HG02588 (cell line): ENCODE results near the gene ITGAE.
"Not testable (repeated sequence)": the region's sequence is repeated elsewhere in the genome, so short reads cannot be mapped to it uniquely, and the experiment has no call there.

Source experiments
- ATAC-seq: cut with Tn5 transposase; IDR thresholded peaks from one replicate; pipeline ENCODE4 v1.9.1; 2021; ENCODE audit warnings: mild to moderate bottlenecking, moderate library complexity; ENCODE audit not compliant: unreplicated experiment

ITGAE gene

GRCh38 chr17:3732210-3732621 lies 68.8 kb downstream of the ITGAE start:
- ATAC-seq, result peak; percentile 78

GRCh38 chr17:3730881-3731429 lies 70.0 kb downstream of the ITGAE start:
- no peak for ATAC-seq

GRCh38 chr17:3729881-3730280 lies 71.1 kb downstream of the ITGAE start:
- no peak for ATAC-seq

- not testable (repeated sequence) for ATAC-seq
Measured at GRCh38 chr17:3728099-3728498, 72.9 kb downstream of the ITGAE start.

- no peak for ATAC-seq
Measured at GRCh38 chr17:3727041-3727440, 73.9 kb downstream of the ITGAE start.

- ATAC-seq, result peak; percentile 8
Measured at GRCh38 chr17:3724378-3725077, 76.5 kb downstream of the ITGAE start.

GRCh38 chr17:3723556-3724377 lies 77.2 kb downstream of the ITGAE start, which contains the start of gene HASPIN:
Gene HASPIN (plus strand): TSS chr17:3723903. CDS start chr17:3723936, 33 bp downstream.
- peak; percentile 77 for ATAC-seq

- no peak for ATAC-seq
Measured at GRCh38 chr17:3723188-3723555, 77.8 kb downstream of the ITGAE start.

- ATAC-seq, result no peak
Measured at GRCh38 chr17:3722716-3723115, 78.3 kb downstream of the ITGAE start.

- ATAC-seq, result no peak
Measured at GRCh38 chr17:3719265-3719664, 81.7 kb downstream of the ITGAE start.

- no peak for ATAC-seq
Measured at GRCh38 chr17:3718201-3718600, 82.8 kb downstream of the ITGAE start.

- no peak for ATAC-seq
Measured at GRCh38 chr17:3715296-3715695, 85.7 kb downstream of the ITGAE start.

- ATAC-seq, result no peak
Measured at GRCh38 chr17:3712811-3713463, 88.1 kb downstream of the ITGAE start.

- ATAC-seq, result peak; percentile 93
Measured at GRCh38 chr17:3710951-3711383, 90.0 kb downstream of the ITGAE start.

- ATAC-seq, result no peak
Measured at GRCh38 chr17:3708366-3708765, 92.6 kb downstream of the ITGAE start.

- not testable (repeated sequence) for ATAC-seq
Measured at GRCh38 chr17:3705718-3705984, 95.3 kb downstream of the ITGAE start.

- ATAC-seq, result no peak
Measured at GRCh38 chr17:3704931-3705717, 95.9 kb downstream of the ITGAE start.

- ATAC-seq, result not testable (repeated sequence)
Measured at GRCh38 chr17:3702041-3702539, 98.9 kb downstream of the ITGAE start.

GRCh38 chr17:3699951-3700350 lies 101.0 kb downstream of the ITGAE start:
- ATAC-seq, result no peak

- ATAC-seq, result no peak
Measured at GRCh38 chr17:3698139-3698538, 102.8 kb downstream of the ITGAE start.

- no peak for ATAC-seq
Measured at GRCh38 chr17:3697103-3697476, 103.9 kb downstream of the ITGAE start.
